ENCODE results near the gene MEIS2. TPM values are rescaled to one million over a fixed set of nuclear protein-coding genes. Genes with fewer than 3 reads are reported as not detected.

Gene MEIS2
- total and polyA plus RNA-seq, 2 donors (not counting 3 experiments of a cell fraction or from before 2014, with no cell fraction given): 22.5 to 26.2 TPM

DNA sequence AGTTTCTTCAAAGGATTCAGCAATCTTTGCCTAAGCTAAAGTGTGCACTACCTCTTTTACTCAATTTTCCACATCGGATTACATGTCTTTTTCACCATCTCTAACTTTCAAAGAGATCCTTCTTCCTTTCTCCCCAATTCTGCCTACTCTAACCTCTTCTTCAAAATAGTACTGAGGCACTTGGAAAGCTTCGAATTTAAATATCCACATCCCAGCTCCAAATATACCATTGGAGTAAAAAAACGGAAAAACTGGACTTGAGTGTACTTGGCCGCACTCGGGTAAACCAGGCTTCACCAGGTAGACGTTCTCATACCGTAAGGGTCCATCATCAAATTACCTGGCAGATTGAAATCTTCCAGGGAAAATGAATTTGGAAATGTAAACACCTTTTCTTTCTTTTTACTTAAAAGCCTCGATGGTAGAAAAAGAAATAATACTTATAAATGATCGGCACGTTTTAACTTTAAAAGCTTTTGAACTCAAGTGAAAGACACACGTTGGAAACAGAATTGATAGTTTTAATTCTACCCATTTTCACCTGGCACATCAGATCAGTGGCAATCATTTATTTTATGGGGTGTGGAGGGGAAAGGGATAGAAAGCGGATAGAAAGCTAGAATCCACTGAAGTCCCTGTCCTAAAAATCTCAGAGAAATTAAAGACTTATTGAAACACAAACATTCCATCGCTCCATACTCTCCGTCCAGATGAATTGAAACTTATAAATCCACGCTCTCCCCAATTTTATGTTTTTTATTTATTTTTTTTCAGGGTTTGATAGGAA lies 8.2 kb upstream of the MEIS2 start:
- H3K9me3 ChIP-seq (replicated peaks; ENCODE audit: control insufficient read depth, insufficient read depth, low read length): no peaks in the 10 kb centered on the region
- H3K36me3 ChIP-seq (ENCODE audit: control insufficient read depth in 2 of 2, extremely low read depth in 1 of 2, insufficient read depth in 2 of 2, low read length in 2 of 2): no peaks in the 10 kb centered on the region
- H4K20me1 ChIP-seq (replicated peaks; ENCODE audit: control insufficient read depth, extremely low read depth, insufficient read depth, low read length): no peaks in the 10 kb centered on the region
- no peak overlapping the region for H3K9ac ChIP-seq (replicated peaks; ENCODE audit: extremely low read depth, insufficient read depth, low read length)
- POLR2A ChIA-PET: no interaction called here
- no peaks in the 10 kb centered on the region for H3K9me1 ChIP-seq (replicated peaks; ENCODE audit: control insufficient read depth, extremely low read depth, insufficient read depth, low read length)
- DNase-seq (ENCODE audit: low read depth, low spot score) (no peak), FAIRE-seq (no peak)
- H3K79me2 ChIP-seq (ENCODE audit: control insufficient read depth, insufficient read depth, low read length): no peaks in the 10 kb centered on the region
- dilution Hi-C loops (cut with MboI; ENCODE audit: extremely low pct_ligation_motif_present, low sequenced_read_pairs) (no loop called here), intact Hi-C loops (cut with micrococcal nuclease) (loop anchor here (5.0 to 10.0 kb wide), 3 partner anchors 464 to 1591 kb away; no protein-coding TSS in a partner anchor)
- H2AFZ ChIP-seq (ENCODE audit: low read depth, low read length): no peak overlapping the region
- TF ChIP-seq, protein P1, sequence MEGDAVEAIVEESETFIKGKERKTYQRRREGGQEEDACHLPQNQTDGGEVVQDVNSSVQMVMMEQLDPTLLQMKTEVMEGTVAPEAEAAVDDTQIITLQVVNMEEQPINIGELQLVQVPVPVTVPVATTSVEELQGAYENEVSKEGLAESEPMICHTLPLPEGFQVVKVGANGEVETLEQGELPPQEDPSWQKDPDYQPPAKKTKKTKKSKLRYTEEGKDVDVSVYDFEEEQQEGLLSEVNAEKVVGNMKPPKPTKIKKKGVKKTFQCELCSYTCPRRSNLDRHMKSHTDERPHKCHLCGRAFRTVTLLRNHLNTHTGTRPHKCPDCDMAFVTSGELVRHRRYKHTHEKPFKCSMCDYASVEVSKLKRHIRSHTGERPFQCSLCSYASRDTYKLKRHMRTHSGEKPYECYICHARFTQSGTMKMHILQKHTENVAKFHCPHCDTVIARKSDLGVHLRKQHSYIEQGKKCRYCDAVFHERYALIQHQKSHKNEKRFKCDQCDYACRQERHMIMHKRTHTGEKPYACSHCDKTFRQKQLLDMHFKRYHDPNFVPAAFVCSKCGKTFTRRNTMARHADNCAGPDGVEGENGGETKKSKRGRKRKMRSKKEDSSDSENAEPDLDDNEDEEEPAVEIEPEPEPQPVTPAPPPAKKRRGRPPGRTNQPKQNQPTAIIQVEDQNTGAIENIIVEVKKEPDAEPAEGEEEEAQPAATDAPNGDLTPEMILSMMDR (IDR thresholded peaks at IDR 0.05; ENCODE audit: extremely low read depth in 1 of 2, insufficient read depth in 1 of 2, low read depth in 1 of 2, low read length in 2 of 2): no peak
- TF ChIP-seq FOS (IDR thresholded peaks at IDR 0.05; ENCODE audit: borderline replicate concordance, insufficient read depth, low read length) (no peak), POLR2AphosphoS5 (IDR thresholded peaks at IDR 0.05; ENCODE audit: insufficient read depth, low read depth, low read length) (no peak), POLR2A (IDR thresholded peaks at IDR 0.05; ENCODE audit: low read depth, low read length) (no peak), EZH2 (IDR thresholded peaks at IDR 0.05; ENCODE audit: borderline replicate concordance, low read depth, low read length, severe bottlenecking) (no peak), JUN (IDR thresholded peaks at IDR 0.05; ENCODE audit: borderline replicate concordance, insufficient read depth, insufficient read length, low read depth) (no peak), GATA2 (IDR thresholded peaks at IDR 0.05; ENCODE audit: insufficient read depth, insufficient read length, low read depth, low read length) (no peak), MYC (IDR thresholded peaks at IDR 0.05; ENCODE audit: low read depth, low read length) (no peak)
- TF ChIP-seq, protein P2, sequence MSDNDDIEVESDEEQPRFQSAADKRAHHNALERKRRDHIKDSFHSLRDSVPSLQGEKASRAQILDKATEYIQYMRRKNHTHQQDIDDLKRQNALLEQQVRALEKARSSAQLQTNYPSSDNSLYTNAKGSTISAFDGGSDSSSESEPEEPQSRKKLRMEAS (IDR thresholded peaks at IDR 0.05; ENCODE audit: insufficient read depth, insufficient read length): no peak
- no peak overlapping the region for H3K4me2 ChIP-seq (ENCODE audit: insufficient read depth, low read length)
- CTCF ChIA-PET: interaction anchor here (0.5 to 1.8 kb wide), 5 partner anchors 26 to 1662 kb away, joined by 3 to 10 read pairs (median 5); no protein-coding TSS in a partner anchor
- H3K4me1 ChIP-seq (ENCODE audit: control insufficient read depth, extremely low read depth, insufficient read depth, low read length): peaks cover 2% of the 10 kb centered on the region
- no TSS peak for BruUV-seq (replicated peaks)
- no peak overlapping the region for H3K4me3 ChIP-seq (replicated peaks in 1 of 3; ENCODE audit: insufficient read depth in 1 of 3, low read depth in 1 of 3, low read length in 3 of 3)
- H3K27ac ChIP-seq (ENCODE audit: insufficient read depth, low read depth, low read length): no peak overlapping the region
- peaks cover 69 to 94% of the 10 kb centered on the region in 2 experiments for H3K27me3 ChIP-seq (ENCODE audit: control insufficient read depth in 2 of 2, insufficient read depth in 2 of 2, low read length in 2 of 2)
